Measurements from ENCODE around the gene ADI1. TPM values are rescaled to one million over a fixed set of nuclear protein-coding genes. Genes with fewer than 3 reads are reported as not detected.

Gene ADI1
- total and polyA plus RNA-seq, 2 of the 8 experiments (the other 6 are each of a cell fraction or from before 2014, with no cell fraction given): 12.2 to 40.2 TPM

GRCh38 chr2:3480352-3481010 is 38.9 kb downstream of the ADI1 start (continued):
- TF ChIP-seq, protein P1, sequence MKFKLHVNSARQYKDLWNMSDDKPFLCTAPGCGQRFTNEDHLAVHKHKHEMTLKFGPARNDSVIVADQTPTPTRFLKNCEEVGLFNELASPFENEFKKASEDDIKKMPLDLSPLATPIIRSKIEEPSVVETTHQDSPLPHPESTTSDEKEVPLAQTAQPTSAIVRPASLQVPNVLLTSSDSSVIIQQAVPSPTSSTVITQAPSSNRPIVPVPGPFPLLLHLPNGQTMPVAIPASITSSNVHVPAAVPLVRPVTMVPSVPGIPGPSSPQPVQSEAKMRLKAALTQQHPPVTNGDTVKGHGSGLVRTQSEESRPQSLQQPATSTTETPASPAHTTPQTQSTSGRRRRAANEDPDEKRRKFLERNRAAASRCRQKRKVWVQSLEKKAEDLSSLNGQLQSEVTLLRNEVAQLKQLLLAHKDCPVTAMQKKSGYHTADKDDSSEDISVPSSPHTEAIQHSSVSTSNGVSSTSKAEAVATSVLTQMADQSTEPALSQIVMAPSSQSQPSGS (IDR thresholded peaks at IDR 0.05; ENCODE audit: low read length): no peak
- TF ChIP-seq SIRT6 (IDR thresholded peaks at IDR 0.05; ENCODE audit: low read length) (no peak), TAF7 (optimal IDR thresholded peaks at IDR 0.05; ENCODE audit: borderline replicate concordance, low read depth, low read length) (no peak), EZH2 (IDR thresholded peaks at IDR 0.05; ENCODE audit: low read depth, low read length, severe bottlenecking) (no peak), ASH2L (IDR thresholded peaks at IDR 0.05; ENCODE audit: low read length) (no peak), YY1 (IDR thresholded peaks at IDR 0.05; ENCODE audit: low read depth, low read length) (no peak), POLR2AphosphoS5 (IDR thresholded peaks at IDR 0.05; ENCODE audit: low read depth, low read length) (no peak), CHD2 (IDR thresholded peaks at IDR 0.05; ENCODE audit: low read length) (no peak), E2F6 (IDR thresholded peaks at IDR 0.05) (no peak), CBX5 (IDR thresholded peaks at IDR 0.05; ENCODE audit: low read depth, low read length) (no peak), MAX (IDR thresholded peaks at IDR 0.05) (no peak), SP2 (IDR thresholded peaks at IDR 0.05; ENCODE audit: low read length) (no peak), POLR2A (IDR thresholded peaks at IDR 0.05; ENCODE audit: control extremely low read depth in 1 of 2, low read depth in 2 of 2, low read length in 2 of 2) (no peak), ATF3 (IDR thresholded peaks at IDR 0.05; ENCODE audit: insufficient read depth, low read depth, low read length) (no peak), SRF (IDR thresholded peaks at IDR 0.05; ENCODE audit: low read depth, low read length) (no peak)

All from H1 (cell line).